Epithelial cell of esophagus (primary cell): Measurements from ENCODE around the gene KCNJ15.
"Not testable (repeated sequence)": the region's sequence is repeated elsewhere in the genome, so short reads cannot be mapped to it uniquely, and the experiment has no call there.

Experiments used
- DNase-seq: peaks from one replicate; pipeline ENCODE4 v3.0.0; 2010; ENCODE audit warnings: low read depth
- H3K4me3 ChIP-seq: 2 replicates; pipeline ENCODE4 v1.5.1; 2011; ENCODE audit warnings: mild to moderate bottlenecking, low read length, control low read depth
- CTCF ChIP-seq: IDR thresholded peaks from 2 replicates; pipeline ENCODE4 v1.5.1; 2011; ENCODE audit warnings: low read depth, mild to moderate bottlenecking, low read length, control low read depth, inconsistent platforms; ENCODE audit not compliant: insufficient read depth; ENCODE audit errors: missing control alignments

KCNJ15 gene

GRCh38 chr21:38244885-38245869 lies 11.6 kb upstream of the KCNJ15 start:
- H3K4me3 ChIP-seq, result no peak overlapping the region
- no peak for TF ChIP-seq CTCF
- DNase-seq, result peak; percentile 88

- H3K4me3 ChIP-seq, result no peak overlapping the region
- no peak for DNase-seq
- TF ChIP-seq CTCF, result no peak
Measured at GRCh38 chr21:38246511-38246910, 10.3 kb upstream of the KCNJ15 start.

DNA sequence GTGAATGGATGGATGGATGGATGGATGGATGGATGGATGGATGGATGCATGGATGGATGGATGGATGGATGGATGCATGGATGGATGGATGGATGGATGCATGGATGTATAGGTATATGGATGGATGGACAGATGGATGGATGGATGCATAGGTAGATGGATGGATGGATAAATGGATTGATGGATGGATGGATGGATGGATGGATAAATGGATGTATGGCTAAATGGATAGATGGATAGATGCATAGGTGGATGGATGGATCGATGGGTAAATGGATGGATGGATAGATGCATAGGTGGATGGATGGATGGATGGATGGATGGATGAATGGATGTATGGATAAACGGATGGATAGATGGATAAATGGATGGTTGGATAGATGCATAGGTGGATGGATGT lies 9.7 kb upstream of the KCNJ15 start:
- DNase-seq, H3K4me3 ChIP-seq: not testable (repeated sequence)

- DNase-seq, result no peak
- no peak for TF ChIP-seq CTCF
- H3K4me3 ChIP-seq, result no peak overlapping the region
Measured at GRCh38 chr21:38247738-38248510, 8.9 kb upstream of the KCNJ15 start.

DNA sequence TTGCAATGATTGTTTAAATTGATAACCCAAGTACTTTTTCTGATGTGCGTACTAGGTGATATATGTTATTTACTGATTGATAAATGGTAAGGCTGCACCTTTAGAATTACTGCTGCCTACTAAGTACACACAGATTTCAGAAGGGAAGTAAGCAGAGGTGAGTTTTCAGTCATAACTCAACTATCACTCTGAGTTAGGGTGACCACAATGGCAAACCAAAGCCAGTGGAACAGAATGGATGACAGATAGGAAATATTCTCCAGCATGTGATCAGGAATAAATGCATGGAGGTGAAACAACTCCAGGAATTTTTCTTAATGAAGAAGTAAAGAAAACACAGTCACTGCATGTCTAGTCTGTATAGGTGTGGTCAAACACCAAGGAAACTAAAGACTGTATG lies 7.5 kb upstream of the KCNJ15 start:
- no peak overlapping the region for H3K4me3 ChIP-seq
- no peak for DNase-seq
- no peak for TF ChIP-seq CTCF

DNA sequence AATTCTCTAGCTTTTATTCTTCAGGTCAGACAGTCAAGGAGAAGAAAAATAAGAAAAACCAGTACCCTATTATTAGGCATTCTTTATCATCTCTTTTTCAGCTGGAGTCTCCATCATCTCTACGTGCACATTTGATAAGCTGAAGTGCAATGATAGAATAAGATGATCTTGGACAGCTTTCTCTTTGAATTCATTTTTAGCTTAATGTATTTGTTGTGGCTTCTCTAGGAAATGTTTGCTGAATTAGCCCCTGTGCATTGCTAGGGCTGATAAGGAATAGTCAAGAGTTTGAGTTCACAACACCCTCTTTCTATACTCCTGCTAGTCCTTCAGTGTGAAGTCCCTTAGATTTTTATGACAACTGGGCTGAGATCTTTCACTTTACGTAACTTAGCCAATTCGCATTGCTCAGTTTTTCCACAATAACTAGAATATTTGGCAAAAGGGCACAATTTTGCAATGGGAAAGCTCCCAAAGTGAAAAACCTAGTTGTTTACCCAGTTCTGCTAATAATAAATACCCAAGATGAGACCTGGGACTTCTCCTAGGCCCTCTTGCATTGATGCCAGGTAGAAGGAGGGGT lies 7.0 kb upstream of the KCNJ15 start:
- DNase-seq, result no peak
- no peak for TF ChIP-seq CTCF
- no peak overlapping the region for H3K4me3 ChIP-seq

DNA sequence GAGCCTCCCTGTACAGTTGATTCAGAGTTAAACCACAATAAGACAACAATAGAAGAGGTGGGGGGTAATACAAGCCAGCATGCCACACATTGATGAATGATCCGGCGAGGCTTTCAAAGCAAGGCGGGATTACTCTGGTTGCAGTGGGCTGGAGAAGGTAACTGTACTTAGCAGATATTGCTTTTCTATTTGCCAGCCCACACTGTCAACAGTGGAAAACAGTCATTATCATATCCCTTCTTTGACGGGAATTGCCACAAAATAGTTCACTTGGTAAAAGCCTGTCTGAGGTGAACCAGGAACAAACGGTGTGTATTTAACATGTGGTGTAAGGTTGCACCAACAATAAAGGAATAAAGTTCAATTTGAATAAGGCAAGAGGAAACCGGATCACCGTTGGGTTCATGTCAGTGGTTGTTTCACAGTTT lies 5.8 kb upstream of the KCNJ15 start:
- TF ChIP-seq CTCF, result no peak
- DNase-seq, result no peak
- H3K4me3 ChIP-seq, result no peak overlapping the region
